ENCODE measurements around the gene TNNI2. TPM values are rescaled to one million over a fixed set of nuclear protein-coding genes. Genes with fewer than 3 reads are reported as not detected.
"Not testable (repeated sequence)": the region's sequence is repeated elsewhere in the genome, so short reads cannot be mapped to it uniquely, and the experiment has no call there.

Gene TNNI2
- total RNA-seq, 2 experiments from 2014 or later, result 2.5 to 14.3 TPM

- intact Hi-C loops (cut with micrococcal nuclease; ENCODE audit: unreplicated experiment), result no loop called here
- Histone ChIP-seq H3K9me2 (ENCODE audit: insufficient read depth, low read length) (no peaks in the 10 kb centered on the region), H4K20me1 (ENCODE audit: insufficient read depth, low read length) (no peaks in the 10 kb centered on the region), H2AFZ (ENCODE audit: low read length) (no peak overlapping the region), H3K27ac (ENCODE audit: low read depth, low read length, poor library complexity, severe bottlenecking) (no peak overlapping the region), H3K79me2 (ENCODE audit: insufficient read depth, low read depth, low read length) (no peaks in the 10 kb centered on the region), H3K4me1 (ENCODE audit: insufficient read depth, low read length, poor library complexity, severe bottlenecking) (no peaks in the 10 kb centered on the region), H3K4me3 (ENCODE audit: low read depth, low read length, poor library complexity, severe bottlenecking) (no peak overlapping the region), H3K4me2 (ENCODE audit: low read length) (no peak overlapping the region), H3K36me3 (ENCODE audit: insufficient read depth, low read length) (no peaks in the 10 kb centered on the region), H3K9me3 (ENCODE audit: low read length) (no peaks in the 10 kb centered on the region)
- POLR2A ChIA-PET, result no interaction called here
- DNase-seq (ENCODE audit: low spot score), result no peak
- BruUV-seq (replicated peaks), result no TSS peak
- TF ChIP-seq EZH2phosphoT487 (IDR thresholded peaks at IDR 0.05; ENCODE audit: borderline replicate concordance, low read depth, low read length) (no peak), CTCF (conservative IDR thresholded peaks at IDR 0.05; ENCODE audit: low read length) (no peak)
- CTCF ChIA-PET (ENCODE audit: unreplicated experiment), result no interaction called here
These were observed 41.2 kb upstream of the TNNI2 start for GRCh38 chr11:1797391-1798125.

- intact Hi-C loops (cut with micrococcal nuclease; ENCODE audit: unreplicated experiment), result no loop called here
- H4K20me1 ChIP-seq (ENCODE audit: insufficient read depth, low read length), result no peaks in the 10 kb centered on the region
- no peaks in the 10 kb centered on the region for H3K4me1 ChIP-seq (ENCODE audit: insufficient read depth, low read length, poor library complexity, severe bottlenecking)
- DNase-seq (ENCODE audit: low spot score), result no peak
- H3K4me3 ChIP-seq (ENCODE audit: low read depth, low read length, poor library complexity, severe bottlenecking), result no peak overlapping the region
- H3K9me3 ChIP-seq (ENCODE audit: low read length), result no peaks in the 10 kb centered on the region
- ChIA-PET CTCF (ENCODE audit: unreplicated experiment) (no interaction called here), POLR2A (no interaction called here)
- BruUV-seq (replicated peaks), result no TSS peak
- TF ChIP-seq CTCF (conservative IDR thresholded peaks at IDR 0.05; ENCODE audit: low read length) (no peak), EZH2phosphoT487 (IDR thresholded peaks at IDR 0.05; ENCODE audit: borderline replicate concordance, low read depth, low read length) (no peak)
- no peaks in the 10 kb centered on the region for H3K9me2 ChIP-seq (ENCODE audit: insufficient read depth, low read length)
- no peak overlapping the region for H2AFZ ChIP-seq (ENCODE audit: low read length)
- no peak overlapping the region for H3K4me2 ChIP-seq (ENCODE audit: low read length)
- no peaks in the 10 kb centered on the region for H3K36me3 ChIP-seq (ENCODE audit: insufficient read depth, low read length)
- no peaks in the 10 kb centered on the region for H3K79me2 ChIP-seq (ENCODE audit: insufficient read depth, low read depth, low read length)
- no peak overlapping the region for H3K27ac ChIP-seq (ENCODE audit: low read depth, low read length, poor library complexity, severe bottlenecking)
These were observed 35.5 kb upstream of the TNNI2 start for GRCh38 chr11:1803246-1803645.

- H3K9me3 ChIP-seq (ENCODE audit: low read length); H3K36me3 ChIP-seq (ENCODE audit: insufficient read depth, low read length); H2AFZ ChIP-seq (ENCODE audit: low read length); H3K4me2 ChIP-seq (ENCODE audit: low read length); DNase-seq (ENCODE audit: low spot score); H3K4me1 ChIP-seq (ENCODE audit: insufficient read depth, low read length, poor library complexity, severe bottlenecking); H3K79me2 ChIP-seq (ENCODE audit: insufficient read depth, low read depth, low read length); H3K4me3 ChIP-seq (ENCODE audit: low read depth, low read length, poor library complexity, severe bottlenecking); H4K20me1 ChIP-seq (ENCODE audit: insufficient read depth, low read length); intact Hi-C loops (cut with micrococcal nuclease; ENCODE audit: unreplicated experiment); POLR2A ChIA-PET; H3K9me2 ChIP-seq (ENCODE audit: insufficient read depth, low read length); H3K27ac ChIP-seq (ENCODE audit: low read depth, low read length, poor library complexity, severe bottlenecking); CTCF ChIA-PET (ENCODE audit: unreplicated experiment); BruUV-seq (replicated peaks): not testable (repeated sequence)
These were observed 34.8 kb upstream of the TNNI2 start for GRCh38 chr11:1803835-1804519.

Data from OCI-LY7 (cell line).